Transverse colon (tissue), 4 donors: ENCODE measurements around the gene SATB2. TPM values are rescaled to one million over a fixed set of nuclear protein-coding genes. Genes with fewer than 3 reads are reported as not detected.
A peak's percentile ranks its signal among the peaks of the same experiment; 100 is the strongest.

Experiments
- DNase-seq: peaks from one replicate; pipeline ENCODE4 v3.0.0-alpha.2; 2019
- H3K27ac ChIP-seq, 4 donors: fragments of 200-600 bp; sonication (generic); 2 replicates each; pipeline ENCODE4 v1.5.1; 2016 to 2018; ENCODE audit warnings: inconsistent platforms in 4 of 4
- H3K27me3 ChIP-seq: fragments of 200-600 bp; sonication (generic); 2 replicates; pipeline ENCODE4 v1.5.1; 2017; ENCODE audit warnings: inconsistent platforms
- H3K36me3 ChIP-seq, 4 donors: fragments of 200-600 bp; sonication (generic); 2 replicates each; pipeline ENCODE4 v1.5.1; 2017 to 2019; ENCODE audit warnings: inconsistent platforms in 4 of 4
- H3K4me1 ChIP-seq, 4 donors: fragments of 200-600 bp; sonication (generic); 2 replicates each; pipeline ENCODE4 v1.5.1; 2017 to 2020; ENCODE audit warnings: inconsistent platforms in 4 of 4
- H3K4me3 ChIP-seq, 4 donors: fragments of 200-600 bp; sonication (generic); 1 replicate in 1 of 4; 2 replicates in 3 of 4; pipeline versions ENCODE4 v1.5.1 to v1.6.1; 2017 to 2019; ENCODE audit warnings: inconsistent platforms in 4 of 4
- H3K9me3 ChIP-seq, 2 donors: fragments of 200-600 bp; sonication (generic); 2 replicates each; pipeline ENCODE4 v1.5.1; 2017 to 2019; ENCODE audit warnings: inconsistent platforms in 2 of 2
- CTCF ChIP-seq, 5 experiments: fragments of 200-600 bp in 3 of 5; fragments of 450-650 bp in 2 of 5; sonication (generic) in 3 of 5; IDR thresholded peaks; 1 replicate in 2 of 5; 2 replicates in 3 of 5; pipeline ENCODE4 v1.5.1; 2016 to 2017; ENCODE audit warnings: antibody characterized with exemption in 5 of 5, inconsistent platforms in 3 of 5, mild to moderate bottlenecking in 2 of 5, moderate library complexity in 1 of 5
- EP300 ChIP-seq: sonication (generic); formaldehyde crosslinking; IDR thresholded peaks from one replicate; pipeline ENCODE4 v1.6.1; 2017; ENCODE audit warnings: antibody characterized with exemption, low read depth
- POLR2A ChIP-seq: fragments of 450-650 bp; IDR thresholded peaks from one replicate; pipeline ENCODE4 v1.6.1; 2016; ENCODE audit warnings: antibody characterized with exemption, mild to moderate bottlenecking, moderate library complexity
- POLR2AphosphoS5 ChIP-seq, 3 donors: sonication (generic); formaldehyde crosslinking; IDR thresholded peaks; one replicate each; pipeline ENCODE4 v1.6.1; 2016; ENCODE audit warnings: antibody characterized with exemption in 3 of 3
- WGBS, 2 donors: methylation state at CpG; one replicate each; pipeline ENCODE4 v1.1.5; 2018; ENCODE audit warnings: low coverage in 1 of 2; 5-methylcytosine and 5-hydroxymethylcytosine counted together
- in situ Hi-C, 4 donors: fragments of 200-750 bp; cut with MboI; loops; one replicate each; pipeline versions ENCODE4 v1.15.0 to v1.15.1; 2017; ENCODE audit warnings: low sequenced_read_pairs in 3 of 4, low pct_ligation_motif_present in 1 of 4, low pct_unique_long_range_greater_than_20kb in 1 of 4
- intact Hi-C: fragments of 100-400 bp; cut with DNase I; formaldehyde crosslinking; loops from one replicate; pipeline ENCODE4 v1.15.1; 2023; ENCODE audit warnings: low total_unique reads
- total RNA-seq, 4 donors: library from RNA; depleted of rRNA; stranded (reverse); fragments of >200 nt; gene quantifications; one replicate each; pipeline ENCODE4 v1.1.0, GENCODE V29; 2016

SATB2 gene
- total RNA-seq, 4 donors from 2014 or later = 289 to 316 (median 293) TPM

DNA sequence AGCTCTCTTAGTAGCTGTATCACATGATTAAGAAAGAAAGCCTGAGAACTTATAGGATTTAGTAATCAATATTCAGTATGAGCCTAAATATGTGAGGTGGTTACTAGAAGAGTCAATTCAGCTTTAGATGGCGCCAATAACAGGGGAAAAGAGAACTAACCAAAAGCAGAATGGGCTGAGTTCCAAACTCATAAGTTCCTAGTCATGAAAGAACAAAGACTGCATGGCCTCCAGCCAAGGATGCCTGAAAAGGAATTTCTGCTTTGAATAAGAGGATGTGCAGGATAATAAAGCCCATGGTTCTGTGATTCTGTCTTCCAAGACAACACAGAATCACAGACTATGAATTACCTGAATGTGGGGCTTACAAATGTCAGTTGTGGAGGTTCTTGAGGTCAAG lies 196.5 kb downstream of the SATB2 start:
- Histone ChIP-seq H3K9me3 (peaks cover 12 to 18% of the 10 kb centered on the region in 2 donors), H3K36me3 (no peaks in the 10 kb centered on the region), H3K27me3 (no peaks in the 10 kb centered on the region), H3K4me3 (no peak overlapping the region), H3K4me1 (no peaks in the 10 kb centered on the region), H3K27ac (no peak overlapping the region)
- in situ Hi-C loops = no loop called here
- WGBS, 2 donors = 29 to 50% methylated on average over 1 of the region's 1 CpG
- intact Hi-C loops = no loop called here
- DNase-seq = no peak
- no peak for TF ChIP-seq CTCF (IDR thresholded peaks at IDR 0.05)

- intact Hi-C loops (no loop called here), in situ Hi-C loops (no loop called here)
Measured at GRCh38 chr2:199259671-199260070, 198.1 kb downstream of the SATB2 start.

DNA sequence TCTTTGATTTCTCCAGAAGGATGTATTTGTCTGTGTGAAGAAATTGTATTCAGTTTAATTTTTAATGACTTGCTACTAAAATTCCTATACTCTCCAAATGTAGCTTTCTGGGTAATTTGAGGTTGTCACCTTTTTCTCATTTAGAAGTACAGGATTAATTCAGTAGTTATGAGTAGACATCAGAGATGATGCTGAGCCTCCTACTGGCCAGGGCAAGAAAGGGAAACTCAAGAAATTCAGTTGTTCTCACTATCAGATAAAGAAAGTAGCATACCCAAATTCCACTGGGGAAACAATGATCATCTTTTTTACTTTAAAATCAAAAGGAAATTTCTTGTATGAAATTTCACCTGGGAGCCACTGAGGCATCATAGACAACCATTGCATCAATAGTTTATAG lies 199.4 kb downstream of the SATB2 start:
- Histone ChIP-seq H3K4me3 (no peak overlapping the region), H3K27ac (no peak overlapping the region), H3K36me3 (no peaks in the 10 kb centered on the region), H3K4me1 (no peaks in the 10 kb centered on the region), H3K27me3 (no peaks in the 10 kb centered on the region), H3K9me3 (peaks cover 4 to 13% of the 10 kb centered on the region in 2 donors)
- no peak for DNase-seq
- in situ Hi-C loops = no loop called here
- intact Hi-C loops = no loop called here
- TF ChIP-seq POLR2AphosphoS5 (IDR thresholded peaks at IDR 0.05) (no peak), CTCF (IDR thresholded peaks at IDR 0.05) (peak in 2 of 5 experiments; percentile 9 to 19), POLR2A (no peak)

More at GRCh38 chr2:199259671-199260070, 198.1 kb downstream of the SATB2 start:
- no peak overlapping the region for H3K27ac ChIP-seq
- DNase-seq = no peak
- H3K36me3 ChIP-seq = no peaks in the 10 kb centered on the region
- H3K4me1 ChIP-seq = no peaks in the 10 kb centered on the region
- peaks cover 12 to 18% of the 10 kb centered on the region in 2 donors for H3K9me3 ChIP-seq
- no peak overlapping the region for H3K4me3 ChIP-seq
- H3K27me3 ChIP-seq = no peaks in the 10 kb centered on the region
- TF ChIP-seq POLR2A (no peak), EP300 (no peak), POLR2AphosphoS5 (IDR thresholded peaks at IDR 0.05) (no peak), CTCF (IDR thresholded peaks at IDR 0.05) (no peak)
- WGBS, 2 donors = 65 to 100% methylated on average over 2 of the region's 2 CpGs

GRCh38 chr2:199257261-199258224 lies 200.2 kb downstream of the SATB2 start:
- 78 to 100% methylated on average over 1 to 7 of the region's 7 CpGs for WGBS, 2 donors
- peaks cover 0 to 7% of the 10 kb centered on the region in 2 donors for H3K9me3 ChIP-seq
- no peak overlapping the region for H3K4me3 ChIP-seq
- DNase-seq = no peak
- no peaks in the 10 kb centered on the region for H3K4me1 ChIP-seq
- TF ChIP-seq POLR2A = no peak
- TF ChIP-seq CTCF (IDR thresholded peaks at IDR 0.05) = no peak
- TF ChIP-seq POLR2AphosphoS5 (IDR thresholded peaks at IDR 0.05) = no peak
- no peak for TF ChIP-seq EP300
- intact Hi-C loops = no loop called here
- no peaks in the 10 kb centered on the region for H3K27me3 ChIP-seq
- H3K27ac ChIP-seq = no peak overlapping the region
- in situ Hi-C loops = no loop called here
- no peaks in the 10 kb centered on the region for H3K36me3 ChIP-seq
